ENCODE data around the gene DRD4. TPM values are rescaled to one million over a fixed set of nuclear protein-coding genes. Genes with fewer than 3 reads are reported as not detected.

DRD4 gene
- total RNA-seq, 2 experiments from 2014 or later = 0.70 to 0.82 TPM

DNA sequence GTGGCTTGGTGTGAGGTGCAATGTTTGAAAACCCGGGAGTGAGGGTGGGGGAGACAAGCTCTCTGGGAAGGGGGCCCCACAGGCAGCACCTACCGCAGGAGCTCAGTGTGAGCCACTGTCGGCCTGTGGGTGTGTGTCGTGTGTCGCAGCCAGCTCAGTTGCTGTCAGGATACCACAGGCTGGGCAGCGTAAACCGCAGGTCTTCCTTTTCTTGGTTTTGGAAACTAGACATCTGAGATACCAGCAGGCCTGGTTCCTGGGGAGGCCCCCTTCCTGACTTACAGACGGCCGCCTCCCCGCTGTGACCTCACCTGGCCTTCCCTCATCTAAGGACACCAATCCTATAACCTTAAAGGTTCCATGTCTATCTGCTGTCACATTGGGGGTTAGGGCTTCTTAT lies 40.7 kb upstream of the DRD4 start:
- H3K4me3 Mint-ChIP-seq = no peak overlapping the region
- Histone ChIP-seq H3K27ac (ENCODE audit: low read depth in 1 of 2, low read length in 2 of 2) (no peak overlapping the region), H3K36me3 (ENCODE audit: insufficient read depth, low read length) (peaks cover 83% of the 10 kb centered on the region), H3K9me3 (ENCODE audit: control insufficient read depth in 1 of 2, insufficient read depth in 1 of 2, low read length in 2 of 2) (no peaks in the 10 kb centered on the region), H3K4me3 (ENCODE audit: low read length) (no peak overlapping the region), H3K4me1 (ENCODE audit: insufficient read depth, low read length) (peaks cover 7% of the 10 kb centered on the region), H3K27me3 (ENCODE audit: control insufficient read depth in 1 of 2, insufficient read depth in 2 of 2, low read length in 2 of 2) (no peaks in the 10 kb centered on the region)
- intact Hi-C loops (cut with DNase I, micrococcal nuclease) = no loop called here
- ChIA-PET CTCF (no interaction called here), POLR2A (interaction anchor here (1.3 kb wide), 1 partner anchor 18 kb away, joined by 3 read pairs; no protein-coding TSS in a partner anchor)
- DNase-seq = peak in 1 of 14 experiments; percentile 48
- no peaks in the 10 kb centered on the region for H3K9me3 Mint-ChIP-seq
- H3K27me3 Mint-ChIP-seq = no peaks in the 10 kb centered on the region
- no peaks in the 10 kb centered on the region for H3K4me1 Mint-ChIP-seq (ENCODE audit: low read depth)
- peaks cover 82% of the 10 kb centered on the region for H3K36me3 Mint-ChIP-seq (ENCODE audit: low read depth)
- TF ChIP-seq, protein P1, sequence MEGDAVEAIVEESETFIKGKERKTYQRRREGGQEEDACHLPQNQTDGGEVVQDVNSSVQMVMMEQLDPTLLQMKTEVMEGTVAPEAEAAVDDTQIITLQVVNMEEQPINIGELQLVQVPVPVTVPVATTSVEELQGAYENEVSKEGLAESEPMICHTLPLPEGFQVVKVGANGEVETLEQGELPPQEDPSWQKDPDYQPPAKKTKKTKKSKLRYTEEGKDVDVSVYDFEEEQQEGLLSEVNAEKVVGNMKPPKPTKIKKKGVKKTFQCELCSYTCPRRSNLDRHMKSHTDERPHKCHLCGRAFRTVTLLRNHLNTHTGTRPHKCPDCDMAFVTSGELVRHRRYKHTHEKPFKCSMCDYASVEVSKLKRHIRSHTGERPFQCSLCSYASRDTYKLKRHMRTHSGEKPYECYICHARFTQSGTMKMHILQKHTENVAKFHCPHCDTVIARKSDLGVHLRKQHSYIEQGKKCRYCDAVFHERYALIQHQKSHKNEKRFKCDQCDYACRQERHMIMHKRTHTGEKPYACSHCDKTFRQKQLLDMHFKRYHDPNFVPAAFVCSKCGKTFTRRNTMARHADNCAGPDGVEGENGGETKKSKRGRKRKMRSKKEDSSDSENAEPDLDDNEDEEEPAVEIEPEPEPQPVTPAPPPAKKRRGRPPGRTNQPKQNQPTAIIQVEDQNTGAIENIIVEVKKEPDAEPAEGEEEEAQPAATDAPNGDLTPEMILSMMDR (IDR thresholded peaks at IDR 0.05) = no peak
- no peak for ATAC-seq (ENCODE audit: poor library complexity)
- peak overlapping the region; percentile 31 for H3K27ac Mint-ChIP-seq

DNA sequence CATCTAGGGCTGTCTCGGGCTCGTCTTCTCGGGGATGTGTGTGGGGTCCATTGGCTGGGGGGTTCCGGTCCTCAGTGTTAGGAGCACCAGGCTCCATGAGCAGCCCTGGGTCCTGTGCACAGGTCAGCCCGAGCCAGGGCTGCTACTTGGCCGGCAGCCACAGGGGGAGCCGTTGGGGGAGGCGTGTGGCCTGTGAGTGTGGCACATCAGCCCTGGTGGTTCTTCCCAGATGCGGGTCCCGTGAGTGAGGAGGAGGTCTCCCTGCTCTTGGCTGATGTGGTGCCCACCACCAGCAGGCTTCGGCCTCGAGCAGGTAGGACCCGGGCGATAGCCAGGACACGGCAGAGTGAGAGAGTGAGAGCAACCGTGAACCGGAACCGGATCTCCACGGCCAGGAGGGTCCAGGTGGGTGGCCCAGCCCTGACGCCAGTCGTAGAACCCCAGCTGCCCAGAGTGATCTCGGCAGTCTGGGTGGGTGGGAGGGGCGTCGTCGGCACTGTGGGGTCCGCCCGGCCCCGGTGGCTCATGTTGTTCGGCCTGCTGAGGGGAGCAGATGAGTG lies 39.8 kb upstream of the DRD4 start:
- no peaks in the 10 kb centered on the region for H3K27me3 Mint-ChIP-seq
- peak overlapping the region; percentile 31 for H3K27ac Mint-ChIP-seq
- TF ChIP-seq, protein P1 (IDR thresholded peaks at IDR 0.05) = no peak
- peaks cover 84% of the 10 kb centered on the region for H3K36me3 Mint-ChIP-seq (ENCODE audit: low read depth)
- DNase-seq (peak in 1 of 14 experiments; percentile 29), ATAC-seq (ENCODE audit: poor library complexity) (no peak)
- H3K4me3 ChIP-seq (ENCODE audit: low read length) = no peak overlapping the region
- intact Hi-C loops (cut with DNase I, micrococcal nuclease) = no loop called here
- H3K4me1 Mint-ChIP-seq (ENCODE audit: low read depth) = no peaks in the 10 kb centered on the region
- no peaks in the 10 kb centered on the region for H3K9me3 ChIP-seq (ENCODE audit: control insufficient read depth in 1 of 2, insufficient read depth in 1 of 2, low read length in 2 of 2)
- no peaks in the 10 kb centered on the region for H3K27me3 ChIP-seq (ENCODE audit: control insufficient read depth in 1 of 2, insufficient read depth in 2 of 2, low read length in 2 of 2)
- H3K36me3 ChIP-seq (ENCODE audit: insufficient read depth, low read length) = peaks cover 87% of the 10 kb centered on the region
- ChIA-PET CTCF (no interaction called here), POLR2A (no interaction called here)
- H3K9me3 Mint-ChIP-seq = no peaks in the 10 kb centered on the region
- H3K27ac ChIP-seq (ENCODE audit: low read depth in 1 of 2, low read length in 2 of 2) = no peak overlapping the region
- no peak overlapping the region for H3K4me3 Mint-ChIP-seq
- H3K4me1 ChIP-seq (ENCODE audit: insufficient read depth, low read length) = peaks cover 7% of the 10 kb centered on the region

DNA sequence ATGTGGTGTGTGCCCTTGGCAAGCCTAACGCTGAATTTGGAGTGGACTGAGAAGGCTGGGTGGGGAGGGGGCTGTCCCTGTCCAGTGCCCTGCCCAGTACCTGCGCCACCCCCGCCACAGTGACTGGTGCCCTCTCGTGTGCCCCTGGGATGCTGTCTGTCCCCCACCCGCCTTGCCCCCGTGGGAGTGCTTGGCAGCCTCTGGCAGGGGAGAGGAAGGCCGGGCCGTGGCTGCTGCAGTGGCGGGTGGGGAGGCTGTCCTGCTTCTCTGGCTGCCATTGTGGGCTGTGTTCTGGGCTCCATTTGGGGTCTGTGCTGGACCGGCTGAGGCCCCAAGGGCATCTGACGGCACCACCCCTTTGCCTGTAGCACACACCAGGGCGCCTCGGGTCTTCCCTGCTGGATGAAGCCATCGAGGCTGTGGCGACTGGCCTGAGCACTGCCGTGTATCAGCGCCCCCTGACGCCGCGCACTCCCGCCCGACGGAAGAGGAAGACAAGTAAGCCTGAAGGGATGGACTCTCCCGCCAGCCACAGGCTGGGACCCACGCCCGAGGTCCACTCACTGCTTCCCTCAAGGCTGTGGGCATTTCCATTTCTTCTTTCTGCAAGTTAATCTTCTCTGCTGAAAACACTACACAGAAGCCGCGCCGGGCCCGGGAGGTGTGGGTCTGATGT lies 38.9 kb upstream of the DRD4 start:
- no peaks in the 10 kb centered on the region for H3K9me3 Mint-ChIP-seq
- H3K4me3 Mint-ChIP-seq = no peak overlapping the region
- no peaks in the 10 kb centered on the region for H3K4me1 Mint-ChIP-seq (ENCODE audit: low read depth)
- ChIA-PET POLR2A (no interaction called here), CTCF (no interaction called here)
- ATAC-seq (ENCODE audit: poor library complexity) (no peak), DNase-seq (peak in 1 of 14 experiments; percentile 16)
- Histone ChIP-seq H3K27ac (ENCODE audit: low read depth in 1 of 2, low read length in 2 of 2) (no peak overlapping the region), H3K27me3 (ENCODE audit: control insufficient read depth in 1 of 2, insufficient read depth in 2 of 2, low read length in 2 of 2) (no peaks in the 10 kb centered on the region), H3K4me1 (ENCODE audit: insufficient read depth, low read length) (peaks cover 7% of the 10 kb centered on the region), H3K4me3 (ENCODE audit: low read length) (no peak overlapping the region), H3K9me3 (ENCODE audit: control insufficient read depth in 1 of 2, insufficient read depth in 1 of 2, low read length in 2 of 2) (no peaks in the 10 kb centered on the region), H3K36me3 (ENCODE audit: insufficient read depth, low read length) (peaks cover 82% of the 10 kb centered on the region)
- TF ChIP-seq, protein P1 (IDR thresholded peaks at IDR 0.05) = no peak
- H3K36me3 Mint-ChIP-seq (ENCODE audit: low read depth) = peaks cover 80% of the 10 kb centered on the region
- intact Hi-C loops (cut with DNase I, micrococcal nuclease) = no loop called here
- H3K27ac Mint-ChIP-seq = no peak overlapping the region
- H3K27me3 Mint-ChIP-seq = no peaks in the 10 kb centered on the region

All from CD4-positive, alpha-beta T cell (primary cell).